ENCODE data around the gene MIPOL1. TPM values are rescaled to one million over a fixed set of nuclear protein-coding genes. Genes with fewer than 3 reads are reported as not detected.

MIPOL1 gene
- total and polyA plus RNA-seq, 9 of the 15 experiments (the other 6 are each of a cell fraction or from before 2014, with no cell fraction given), result 6.7 to 21.9 (median 12.4) TPM

DNA sequence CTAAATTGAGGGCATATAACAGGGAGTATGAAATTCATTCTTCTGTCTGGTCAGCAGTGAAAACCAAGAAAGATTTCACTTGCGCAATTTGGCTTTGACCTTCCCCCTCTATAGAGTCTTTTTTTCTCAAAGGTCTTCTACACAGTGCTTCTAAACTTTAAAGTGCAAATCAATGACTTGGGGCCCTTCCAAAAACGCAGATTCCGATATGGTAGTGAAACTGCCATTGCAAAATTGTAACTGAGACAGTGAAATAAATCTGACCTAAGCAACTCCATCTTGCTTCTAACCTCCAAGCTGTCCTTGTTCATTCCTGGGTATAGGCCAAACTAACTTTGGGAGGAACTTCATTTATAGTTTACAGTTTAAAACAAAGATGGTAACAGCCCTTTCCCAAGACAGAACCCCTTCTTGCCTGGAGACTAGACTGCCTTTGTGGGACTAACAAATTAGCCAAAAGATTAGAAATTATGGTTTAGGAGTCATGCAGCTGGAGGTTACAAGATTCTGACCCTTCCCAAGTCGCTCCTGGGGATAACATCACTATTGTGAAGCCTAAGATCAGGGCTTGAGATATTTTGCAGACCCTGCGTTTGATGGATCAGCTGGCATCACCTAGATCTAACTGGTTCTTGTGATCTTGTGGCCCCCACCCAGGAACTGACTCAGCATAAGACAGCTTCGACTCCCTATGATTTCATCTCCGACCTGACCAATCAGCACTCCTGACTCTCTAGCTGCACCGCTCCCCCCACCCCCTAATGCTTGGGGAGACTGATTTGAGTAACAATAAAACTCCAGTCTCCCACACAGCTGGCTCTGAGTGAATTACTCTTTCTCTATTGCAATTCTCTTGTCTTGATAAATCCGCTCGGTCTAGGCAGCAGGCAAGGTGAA is 30.3 kb upstream of the MIPOL1 start:
- ChIA-PET CTCF (ENCODE audit: low intra/inter-chr PET ratio) (interaction anchor here (0.6 kb wide), 1 partner anchor 30 kb away, joined by 3 read pairs; the partner anchor contains the start of gene MIPOL1), POLR2A (interaction anchor here (0.5 to 2.1 kb wide), 11 partner anchors 12 to 251 kb away, joined by 3 to 10 read pairs (median 3); partner anchors contain the start of gene MIPOL1)
- H3K4me1 ChIP-seq (replicated peaks in 1 of 2; ENCODE audit: control insufficient read depth in 2 of 2, insufficient read depth in 2 of 2, low read length in 2 of 2), result peaks cover 10 to 33% of the 10 kb centered on the region in 2 experiments
- H3K79me2 ChIP-seq (ENCODE audit: control insufficient read depth, insufficient read depth, low read length), result peaks cover 89% of the 10 kb centered on the region
- FAIRE-seq, result peak; percentile 78
- no peaks in the 10 kb centered on the region for H3K27me3 ChIP-seq (ENCODE audit: control insufficient read depth in 2 of 2, insufficient read depth in 2 of 2, low read length in 2 of 2)
- WGBS (ENCODE audit: insufficient coverage, low coverage, missing lambda C conversion rate), result 21% methylated on average over 10 of the region's 10 CpGs
- no peak overlapping the region for H3K4me3 ChIP-seq
- no peaks in the 10 kb centered on the region for H3K9me1 ChIP-seq (ENCODE audit: control insufficient read depth, insufficient read depth, low read length)
- peak overlapping the region; percentile 79 for H3K27ac ChIP-seq (ENCODE audit: extremely low read depth, low read depth, low read length)
- ATAC-seq, result peak; percentile 49
- H3K4me2 ChIP-seq (ENCODE audit: insufficient read depth, low read length), result peak overlapping the region; percentile 75
- peak overlapping the region; percentile 51 to 55; a peak in 3 of 4 replicates for H3K9ac ChIP-seq (ENCODE audit: insufficient read depth in 1 of 2, low read depth in 2 of 2, low read length in 2 of 2)
- H3K9me3 ChIP-seq (replicated peaks; ENCODE audit: control insufficient read depth, insufficient read depth, low read depth, low read length), result no peaks in the 10 kb centered on the region
- in situ Hi-C loops (cut with MboI) (loop anchor here (25.0 kb wide), 1 partner anchor 1330 kb away; the partner anchor contains the start of gene BRMS1L), intact Hi-C loops (cut with micrococcal nuclease) (loop anchor here (1.0 kb wide), 1 partner anchor 30 kb away; the partner anchor contains the start of gene MIPOL1)
- no TSS peak for BruUV-seq (replicated peaks)
- peaks cover 9% of the 10 kb centered on the region; the same call in 2 of the 3 replicates for H3K36me3 ChIP-seq (ENCODE audit: control insufficient read depth, insufficient read depth, low read length)
- H2AFZ ChIP-seq (ENCODE audit: low read depth, low read length), result no peak overlapping the region
- peak; percentile 56 to 89 (median 67) for DNase-seq (ENCODE audit: extremely low read depth in 1 of 4, low spot score in 3 of 4)
- no peaks in the 10 kb centered on the region for H4K20me1 ChIP-seq (replicated peaks; ENCODE audit: control insufficient read depth, insufficient read depth, low read length)
- TF ChIP-seq POLR2A (conservative IDR thresholded peaks at IDR 0.05), result peak; percentile 47
- peak; percentile 95 for TF ChIP-seq HIVEP1 (CRISPR knock-in tag; IDR thresholded peaks at IDR 0.05)
- no peak for TF ChIP-seq RBM22 (IDR thresholded peaks at IDR 0.05; ENCODE audit: low read depth, low read length, poor library complexity, severe bottlenecking)
- no peak for TF ChIP-seq PREB (CRISPR knock-in tag; IDR thresholded peaks at IDR 0.05)
- TF ChIP-seq, protein P1, sequence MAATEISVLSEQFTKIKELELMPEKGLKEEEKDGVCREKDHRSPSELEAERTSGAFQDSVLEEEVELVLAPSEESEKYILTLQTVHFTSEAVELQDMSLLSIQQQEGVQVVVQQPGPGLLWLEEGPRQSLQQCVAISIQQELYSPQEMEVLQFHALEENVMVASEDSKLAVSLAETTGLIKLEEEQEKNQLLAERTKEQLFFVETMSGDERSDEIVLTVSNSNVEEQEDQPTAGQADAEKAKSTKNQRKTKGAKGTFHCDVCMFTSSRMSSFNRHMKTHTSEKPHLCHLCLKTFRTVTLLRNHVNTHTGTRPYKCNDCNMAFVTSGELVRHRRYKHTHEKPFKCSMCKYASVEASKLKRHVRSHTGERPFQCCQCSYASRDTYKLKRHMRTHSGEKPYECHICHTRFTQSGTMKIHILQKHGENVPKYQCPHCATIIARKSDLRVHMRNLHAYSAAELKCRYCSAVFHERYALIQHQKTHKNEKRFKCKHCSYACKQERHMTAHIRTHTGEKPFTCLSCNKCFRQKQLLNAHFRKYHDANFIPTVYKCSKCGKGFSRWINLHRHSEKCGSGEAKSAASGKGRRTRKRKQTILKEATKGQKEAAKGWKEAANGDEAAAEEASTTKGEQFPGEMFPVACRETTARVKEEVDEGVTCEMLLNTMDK (IDR thresholded peaks at IDR 0.05; ENCODE audit: borderline replicate concordance, insufficient read depth, low read depth, low read length, poor library complexity, severe bottlenecking), result no peak
- TF ChIP-seq LCOR (CRISPR knock-in tag; IDR thresholded peaks at IDR 0.05), result no peak
- no peak for TF ChIP-seq ZBTB33 (CRISPR knock-in tag; IDR thresholded peaks at IDR 0.05)
- no peak for TF ChIP-seq CBX1 (IDR thresholded peaks at IDR 0.05; ENCODE audit: low read depth)
- TF ChIP-seq, protein P2, sequence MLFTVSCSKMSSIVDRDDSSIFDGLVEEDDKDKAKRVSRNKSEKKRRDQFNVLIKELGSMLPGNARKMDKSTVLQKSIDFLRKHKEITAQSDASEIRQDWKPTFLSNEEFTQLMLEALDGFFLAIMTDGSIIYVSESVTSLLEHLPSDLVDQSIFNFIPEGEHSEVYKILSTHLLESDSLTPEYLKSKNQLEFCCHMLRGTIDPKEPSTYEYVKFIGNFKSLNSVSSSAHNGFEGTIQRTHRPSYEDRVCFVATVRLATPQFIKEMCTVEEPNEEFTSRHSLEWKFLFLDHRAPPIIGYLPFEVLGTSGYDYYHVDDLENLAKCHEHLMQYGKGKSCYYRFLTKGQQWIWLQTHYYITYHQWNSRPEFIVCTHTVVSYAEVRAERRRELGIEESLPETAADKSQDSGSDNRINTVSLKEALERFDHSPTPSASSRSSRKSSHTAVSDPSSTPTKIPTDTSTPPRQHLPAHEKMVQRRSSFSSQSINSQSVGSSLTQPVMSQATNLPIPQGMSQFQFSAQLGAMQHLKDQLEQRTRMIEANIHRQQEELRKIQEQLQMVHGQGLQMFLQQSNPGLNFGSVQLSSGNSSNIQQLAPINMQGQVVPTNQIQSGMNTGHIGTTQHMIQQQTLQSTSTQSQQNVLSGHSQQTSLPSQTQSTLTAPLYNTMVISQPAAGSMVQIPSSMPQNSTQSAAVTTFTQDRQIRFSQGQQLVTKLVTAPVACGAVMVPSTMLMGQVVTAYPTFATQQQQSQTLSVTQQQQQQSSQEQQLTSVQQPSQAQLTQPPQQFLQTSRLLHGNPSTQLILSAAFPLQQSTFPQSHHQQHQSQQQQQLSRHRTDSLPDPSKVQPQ (CRISPR knock-in tag; IDR thresholded peaks at IDR 0.05; ENCODE audit: borderline replicate concordance), result 0 out of 2 replicates have a peak, but pooled peaks have one; percentile 59
- TF ChIP-seq GABPA (tag; conservative IDR thresholded peaks at IDR 0.05; ENCODE audit: low read depth), result no peak; the same call in 1 of the 2 replicates
- TF ChIP-seq MCM5 (IDR thresholded peaks at IDR 0.05; ENCODE audit: low read depth), result no peak
- TF ChIP-seq ZKSCAN8 (CRISPR knock-in tag; IDR thresholded peaks at IDR 0.05), result peak; percentile 89

All from K562 (cell line).